ENCODE measurements around the gene PREX1.

Gene PREX1

DNA sequence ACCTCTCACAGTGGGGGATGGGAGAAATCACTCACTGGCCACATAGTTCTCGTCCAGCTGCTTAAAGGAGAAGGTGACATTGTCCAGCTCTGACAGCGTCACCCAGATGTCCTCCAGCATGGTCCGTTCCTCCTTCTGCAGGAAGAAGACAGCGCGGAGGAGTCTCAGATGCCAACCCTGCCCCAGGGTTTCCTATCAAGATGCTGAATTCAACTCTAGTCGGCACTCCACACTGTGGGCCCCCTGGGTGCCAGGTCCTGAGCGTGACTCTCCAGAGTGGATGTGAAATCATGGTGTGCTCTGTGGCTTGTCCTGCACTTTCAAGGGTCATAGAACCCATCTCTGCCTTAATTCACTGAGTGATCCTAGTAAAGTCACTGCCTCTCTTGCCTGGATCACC, 193.2 kb downstream of the PREX1 start:
- DNase-seq (ENCODE audit: low read depth in 2 of 2), result no peak

DNA sequence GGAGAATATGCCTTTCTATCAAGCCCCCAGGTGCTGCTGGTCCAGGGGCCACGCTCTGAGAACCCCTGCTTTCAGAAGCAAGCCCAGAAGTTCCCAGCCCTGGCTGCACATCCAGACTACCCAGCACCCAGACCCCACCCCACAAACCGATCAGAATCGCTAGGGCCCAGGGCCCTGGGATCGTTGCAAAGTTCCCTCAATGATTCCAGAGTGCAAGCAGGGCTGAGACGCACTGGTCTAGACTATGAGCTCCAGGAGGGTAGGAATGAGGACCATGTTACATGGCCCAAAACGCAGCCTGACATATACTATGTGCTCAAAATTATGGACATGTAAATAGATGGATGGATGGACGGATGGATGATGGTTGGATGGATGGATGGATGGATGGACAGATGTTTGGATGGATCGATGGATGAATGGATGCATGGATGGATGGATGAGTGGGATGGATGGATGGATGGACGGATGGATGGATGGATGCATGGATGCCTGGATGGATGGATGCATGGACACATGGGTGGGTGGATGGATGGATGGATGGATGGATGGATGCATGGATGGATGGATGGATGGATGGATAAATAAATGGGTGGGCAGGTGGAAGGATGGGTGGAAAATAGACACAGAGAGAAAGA, 194.1 kb downstream of the PREX1 start:
- no peak for DNase-seq (ENCODE audit: low read depth in 2 of 2)

DNA sequence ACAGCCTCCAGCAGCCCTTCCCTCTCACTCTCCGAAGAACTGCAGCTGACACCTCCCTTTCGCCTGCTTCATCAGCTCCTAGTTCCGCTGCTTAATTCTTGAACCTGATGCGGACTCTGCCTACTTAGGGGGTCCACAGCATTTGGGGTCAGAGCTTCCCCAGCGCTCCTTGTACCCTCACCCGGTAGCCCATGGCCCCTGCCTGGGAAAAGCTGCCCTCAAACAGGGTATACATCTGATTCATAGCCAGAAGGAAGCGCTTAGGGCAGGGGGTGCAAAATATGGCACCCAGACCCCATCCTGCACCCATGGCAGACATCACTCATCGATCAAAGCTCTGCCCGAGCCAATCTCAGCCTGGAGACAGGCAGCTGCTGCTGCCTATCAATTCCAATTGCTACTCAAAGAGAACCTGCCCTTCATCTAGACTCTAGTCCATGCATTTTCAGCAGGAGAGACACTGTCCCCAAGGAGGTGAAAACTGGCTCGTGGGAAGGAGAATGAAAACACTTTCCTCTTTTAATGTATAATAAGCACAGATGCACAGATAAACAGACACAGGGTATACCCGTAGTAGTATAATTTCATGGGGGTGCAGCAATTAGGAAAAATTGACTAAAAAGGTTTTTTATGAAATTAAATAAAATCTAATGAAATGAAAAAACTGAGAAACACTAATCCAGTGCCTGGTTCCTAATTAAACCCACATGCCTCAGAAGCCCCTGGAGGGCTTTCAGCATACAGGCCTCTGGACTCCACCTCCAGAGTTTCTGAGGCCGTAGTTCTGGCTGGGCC, 194.8 kb downstream of the PREX1 start:
- no peak for DNase-seq (ENCODE audit: low read depth in 2 of 2)

DNA sequence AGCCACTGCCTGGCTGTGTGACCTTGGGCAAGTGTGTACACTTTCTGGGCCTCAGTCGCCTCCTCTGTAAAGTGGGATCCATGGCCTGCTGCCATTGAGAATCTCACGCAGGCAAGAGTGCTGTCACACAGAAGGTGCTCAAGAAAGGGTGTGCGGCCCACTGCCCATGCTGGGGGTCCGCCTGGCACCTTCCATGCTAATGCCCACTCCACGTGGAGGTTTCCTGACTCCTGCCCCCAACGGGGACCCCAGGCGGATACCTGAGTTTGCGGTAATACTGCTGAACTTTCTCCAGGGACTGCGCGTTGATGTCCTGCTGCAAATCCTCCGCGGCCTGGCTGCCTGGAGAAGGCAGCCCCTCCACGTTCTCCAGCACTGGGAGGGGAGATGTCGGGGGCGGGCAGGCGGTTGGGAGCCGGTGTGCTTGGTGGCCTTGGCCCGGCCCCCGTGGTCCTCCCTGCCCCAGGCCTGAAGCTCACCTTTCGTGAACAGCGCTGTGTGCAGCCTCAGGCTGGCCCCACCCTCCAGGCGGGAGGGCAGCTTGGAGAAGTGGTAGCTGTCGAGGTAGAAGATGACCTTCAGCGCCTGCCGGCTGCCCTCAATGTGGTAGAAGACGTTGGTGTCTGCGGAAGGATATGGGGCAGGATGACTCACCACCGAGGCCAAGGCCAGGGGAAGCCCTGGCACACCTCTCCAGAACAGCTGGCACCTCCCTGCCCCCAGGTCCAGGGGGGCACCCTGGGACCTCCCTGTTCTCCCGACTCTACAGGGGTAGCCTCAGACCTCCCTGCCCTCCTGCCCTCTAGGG, 195.6 kb downstream of the PREX1 start:
- DNase-seq (ENCODE audit: low read depth in 2 of 2), result no peak

DNA sequence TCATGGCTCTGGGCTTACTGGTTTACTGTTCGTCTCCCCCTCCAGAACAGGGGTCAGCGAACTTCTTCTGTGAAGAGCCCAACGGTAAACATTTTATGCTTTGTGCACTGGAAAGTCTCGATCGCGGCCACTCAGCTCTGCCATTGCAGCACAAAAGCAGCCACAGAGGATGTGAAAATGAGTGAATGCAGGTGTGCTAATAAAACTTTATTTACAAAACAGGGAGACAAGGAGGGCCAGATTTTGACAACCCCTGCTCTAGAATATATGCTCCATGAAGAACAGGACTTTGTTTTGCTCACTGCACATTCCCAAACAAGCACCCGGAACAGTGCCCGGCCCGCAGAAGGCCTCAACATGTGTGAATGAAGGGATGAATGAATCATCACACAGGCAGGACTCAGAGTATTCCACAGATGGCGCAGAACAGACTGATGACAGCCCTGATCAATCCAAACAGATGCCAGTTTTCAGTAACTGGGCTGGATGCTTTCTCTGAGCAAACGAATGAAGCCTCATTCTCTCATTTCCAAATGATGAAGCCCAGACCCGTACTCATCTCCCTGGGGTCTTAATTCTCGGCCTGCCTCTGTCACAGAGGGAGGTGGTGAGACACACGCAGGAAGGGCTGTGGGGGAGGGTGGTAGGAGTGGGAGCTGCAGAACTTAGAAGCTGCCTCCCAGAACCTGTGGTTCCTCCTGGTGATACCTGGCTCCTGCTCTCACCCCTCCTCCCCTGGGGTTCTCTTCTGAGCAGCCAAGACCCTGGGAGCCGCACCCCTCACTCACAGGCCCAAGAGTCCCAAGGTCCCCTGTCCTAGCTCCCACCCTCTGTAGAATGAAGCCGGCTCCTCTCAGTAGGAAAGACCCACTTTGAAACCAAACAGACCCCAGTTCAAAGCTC, 196.4 kb downstream of the PREX1 start:
- DNase-seq (ENCODE audit: low read depth in 2 of 2), result no peak

DNA sequence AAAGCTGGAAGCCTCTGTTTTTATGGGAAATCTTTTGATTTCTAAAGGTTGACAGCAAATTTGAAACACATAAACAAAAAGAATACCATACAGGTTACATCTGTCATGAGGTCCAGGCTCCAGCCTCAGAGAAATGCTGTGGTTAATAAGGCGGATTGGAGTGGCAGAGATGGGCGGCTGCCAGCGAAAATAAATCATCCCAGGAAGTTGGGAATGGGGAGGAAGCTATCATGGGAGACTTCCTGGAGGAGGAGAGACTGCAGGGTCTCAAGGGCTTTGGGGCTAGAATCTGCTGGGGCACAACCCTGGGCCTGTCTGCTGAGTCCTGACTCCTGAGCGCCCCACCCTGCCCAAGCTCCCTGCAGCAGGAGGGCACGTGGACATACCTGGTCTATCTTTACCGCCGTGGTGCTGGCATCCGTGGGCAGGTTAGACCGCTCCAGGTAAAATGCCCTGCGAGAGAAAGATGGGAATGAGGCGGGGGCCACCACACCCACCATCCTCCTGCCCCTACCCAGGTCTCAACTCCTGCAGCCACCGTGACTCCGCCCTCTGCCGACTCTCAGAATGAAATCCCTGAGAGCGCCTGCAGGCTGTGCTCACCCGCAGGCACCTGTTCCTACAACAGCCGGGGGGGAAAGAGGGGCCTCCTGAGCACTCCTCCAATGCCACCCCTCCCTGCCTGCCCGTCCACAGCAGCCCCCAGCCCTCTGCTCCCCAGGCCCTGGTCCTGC, 197.3 kb downstream of the PREX1 start:
- DNase-seq (ENCODE audit: low read depth in 2 of 2), result no peak

DNA sequence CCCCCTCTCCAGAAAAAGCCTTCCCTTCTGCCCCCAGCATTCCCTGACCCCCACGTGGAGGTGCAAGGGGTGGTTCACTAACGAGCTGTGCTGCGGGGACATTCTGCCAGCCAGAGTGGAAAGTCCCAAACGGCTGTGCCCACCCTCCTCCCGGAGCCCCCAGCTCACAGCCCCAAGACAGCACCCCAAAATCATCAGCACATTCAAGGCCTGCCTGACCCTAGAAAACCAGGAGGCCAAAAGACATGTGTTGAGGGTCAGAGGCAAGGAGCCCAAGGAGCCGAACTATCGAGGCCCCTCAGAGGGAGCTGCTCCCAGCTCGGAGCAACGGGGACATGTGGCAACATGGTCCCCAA, 197.9 kb downstream of the PREX1 start:
- DNase-seq (ENCODE audit: low read depth in 2 of 2), result no peak

DNA sequence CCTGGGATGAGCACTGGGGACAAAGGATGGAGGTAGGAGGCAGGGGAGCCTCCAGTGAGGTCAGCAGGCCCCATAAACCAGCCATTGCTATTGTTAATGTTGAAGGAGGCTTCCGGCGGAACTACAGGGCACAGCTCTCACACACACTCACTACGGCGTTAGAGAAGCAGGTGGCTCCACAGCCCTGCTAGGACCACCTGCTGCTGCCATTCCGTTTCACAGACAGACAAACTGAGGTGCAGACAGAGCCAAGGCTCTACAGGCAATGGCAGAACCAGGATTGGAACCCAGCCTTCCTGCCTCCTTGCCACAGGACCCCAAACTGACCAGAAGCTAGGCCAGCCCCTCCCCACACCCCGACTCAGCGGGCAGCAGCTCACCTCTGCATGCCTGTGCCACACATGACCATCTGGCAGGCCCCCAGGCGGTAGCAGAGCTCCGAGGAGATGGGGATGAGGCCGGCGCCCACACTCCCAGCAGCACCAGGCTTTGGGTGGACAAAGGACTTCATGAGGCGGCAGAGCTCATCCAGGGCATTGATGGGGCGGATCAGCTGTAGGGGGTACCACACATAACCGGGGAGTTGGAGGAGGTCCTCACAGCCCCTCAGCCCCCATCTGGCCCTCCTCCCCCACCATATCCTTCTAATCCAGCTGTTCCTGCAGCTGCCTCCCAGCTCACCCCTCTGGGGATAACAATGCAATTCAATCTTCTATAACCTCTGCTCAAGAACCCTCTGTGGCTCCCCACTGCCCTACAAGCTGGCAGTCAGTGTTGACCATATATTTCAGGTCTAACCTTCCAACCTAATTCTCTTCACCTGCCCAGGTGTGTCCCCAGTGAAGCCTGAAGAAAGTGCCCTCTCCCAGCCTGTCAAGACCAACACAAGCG, 198.5 kb downstream of the PREX1 start:
- no peak for DNase-seq (ENCODE audit: low read depth in 2 of 2)

DNA sequence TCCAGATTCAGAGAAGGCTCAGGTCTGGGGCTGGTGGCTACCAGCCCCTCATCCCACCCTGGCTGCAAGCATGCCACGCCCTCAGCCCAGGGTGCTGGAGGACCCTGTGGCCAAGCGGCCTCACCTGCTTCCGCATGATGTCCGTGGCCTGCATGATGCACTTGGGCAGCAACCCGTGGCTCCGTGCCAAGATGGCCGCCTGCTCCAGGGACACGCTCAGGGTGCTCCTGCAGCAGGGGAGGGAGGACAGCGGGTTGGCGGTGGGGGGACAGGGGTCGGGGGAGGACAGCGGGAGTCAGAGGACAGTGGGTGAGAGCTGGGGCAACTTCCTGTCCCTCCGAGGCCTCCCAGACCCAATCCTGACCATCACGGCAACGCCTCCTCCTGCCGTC, 200.1 kb downstream of the PREX1 start:
- DNase-seq (ENCODE audit: low read depth in 2 of 2), result no peak

DNA sequence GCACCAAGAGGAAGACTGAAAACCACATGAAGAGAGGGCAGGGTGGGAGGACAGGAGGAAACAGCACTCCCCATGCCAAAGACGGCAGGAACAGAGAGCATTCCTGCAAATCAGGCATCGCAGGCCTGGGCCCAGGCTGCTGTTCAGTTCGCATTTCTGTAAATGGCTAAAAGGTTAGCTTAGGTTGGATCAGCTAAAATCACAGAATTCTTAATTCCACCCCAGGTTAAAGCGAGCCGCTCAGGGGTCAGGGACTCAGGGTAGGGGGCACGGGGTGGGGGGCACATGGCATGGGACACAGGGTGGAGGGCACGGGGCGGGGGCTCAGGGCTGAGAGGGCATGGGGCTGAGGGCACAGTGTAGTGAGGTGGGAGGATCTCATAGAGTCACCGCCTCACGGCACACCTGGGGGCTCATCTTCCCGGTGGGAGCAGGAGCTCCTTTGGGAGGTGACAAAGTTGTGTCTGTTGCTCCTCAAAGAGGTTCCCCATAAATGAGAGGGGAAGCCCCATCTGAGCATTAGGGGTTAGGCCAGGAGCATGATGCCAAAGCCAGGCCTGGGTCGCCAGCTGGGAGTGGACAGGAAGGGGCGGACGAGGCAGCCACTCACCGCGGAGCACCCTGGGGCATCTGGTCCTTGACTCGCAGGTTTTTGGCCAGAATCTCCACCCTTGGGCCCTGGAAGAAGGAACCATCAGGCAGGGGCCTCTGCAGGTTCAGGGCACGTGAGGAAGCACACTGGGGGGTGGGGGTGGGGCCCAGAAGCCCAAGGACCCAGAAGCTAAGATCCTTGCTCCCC, 200.7 kb downstream of the PREX1 start:
- no peak for DNase-seq (ENCODE audit: low read depth in 2 of 2)

DNA sequence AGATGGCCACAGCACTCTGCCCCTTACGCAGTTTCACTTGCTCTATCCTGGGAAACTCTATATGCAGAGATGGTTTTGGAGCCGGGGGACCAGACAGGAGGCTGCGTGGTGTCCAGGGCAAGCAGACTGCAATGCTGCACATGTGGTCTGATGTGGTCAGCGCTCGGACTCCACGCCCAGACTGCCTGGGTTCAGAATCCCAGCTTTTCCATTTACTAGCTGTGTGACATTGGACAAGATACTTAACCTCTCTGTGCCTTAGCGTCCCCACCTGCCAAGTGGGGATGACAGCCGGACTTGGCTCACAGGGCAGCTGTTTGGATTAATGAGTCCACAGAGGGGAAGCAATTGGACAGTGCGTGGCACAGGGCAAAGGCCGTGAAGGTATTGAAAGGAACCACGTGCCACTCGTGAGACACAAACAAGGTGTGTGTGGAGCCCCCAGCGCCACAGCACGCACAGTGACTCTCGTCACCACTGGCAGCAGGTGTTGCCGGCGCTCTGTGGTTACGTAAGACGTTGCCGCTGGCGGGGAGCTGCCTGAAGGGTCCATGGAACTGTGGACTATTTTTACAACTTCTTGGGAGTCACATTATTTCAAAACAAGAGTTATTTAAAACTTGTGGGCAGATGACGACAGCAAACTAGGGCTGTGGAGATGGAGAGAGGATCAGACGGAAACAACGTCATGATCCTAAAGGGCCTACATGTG, 201.4 kb downstream of the PREX1 start:
- no peak for DNase-seq (ENCODE audit: low read depth in 2 of 2)

DNA sequence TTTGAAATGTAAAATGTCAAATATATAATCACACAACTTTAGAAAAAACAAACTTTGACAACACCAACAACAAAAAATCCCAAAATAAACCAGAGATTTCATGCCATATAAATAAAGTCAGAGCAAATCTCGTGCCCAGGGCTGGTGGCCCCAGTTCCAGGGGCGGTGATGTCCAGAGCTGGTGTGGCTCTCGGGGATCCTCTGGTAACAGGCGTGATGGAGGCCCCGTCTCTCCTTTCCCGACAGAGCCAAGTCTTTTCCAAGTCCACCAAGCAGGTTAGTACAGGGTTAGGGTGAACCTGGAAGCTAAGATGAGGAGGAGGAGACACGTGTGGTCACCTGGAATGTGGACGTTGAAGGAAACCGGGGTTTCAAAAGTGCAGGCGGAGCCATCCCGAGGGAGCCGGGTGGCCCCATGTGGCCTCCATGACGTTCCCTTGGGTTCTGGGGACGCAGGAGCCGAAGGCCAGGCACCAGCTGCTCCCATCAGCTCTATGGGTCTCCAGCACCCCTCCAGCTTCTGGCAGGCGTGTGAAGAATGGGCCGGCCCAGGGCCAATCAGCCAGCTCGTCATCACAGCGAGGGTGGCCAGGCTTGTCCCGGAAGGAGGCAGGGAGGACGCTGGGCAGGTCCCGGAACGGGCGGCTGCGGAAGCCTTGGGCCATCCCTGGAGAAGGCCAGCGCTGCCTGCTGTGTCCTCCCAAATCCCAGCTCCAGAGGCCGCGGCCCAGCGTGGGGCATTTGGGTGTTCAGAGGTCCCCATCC, 202.5 kb downstream of the PREX1 start:
- no peak for DNase-seq (ENCODE audit: low read depth in 2 of 2)

DNA sequence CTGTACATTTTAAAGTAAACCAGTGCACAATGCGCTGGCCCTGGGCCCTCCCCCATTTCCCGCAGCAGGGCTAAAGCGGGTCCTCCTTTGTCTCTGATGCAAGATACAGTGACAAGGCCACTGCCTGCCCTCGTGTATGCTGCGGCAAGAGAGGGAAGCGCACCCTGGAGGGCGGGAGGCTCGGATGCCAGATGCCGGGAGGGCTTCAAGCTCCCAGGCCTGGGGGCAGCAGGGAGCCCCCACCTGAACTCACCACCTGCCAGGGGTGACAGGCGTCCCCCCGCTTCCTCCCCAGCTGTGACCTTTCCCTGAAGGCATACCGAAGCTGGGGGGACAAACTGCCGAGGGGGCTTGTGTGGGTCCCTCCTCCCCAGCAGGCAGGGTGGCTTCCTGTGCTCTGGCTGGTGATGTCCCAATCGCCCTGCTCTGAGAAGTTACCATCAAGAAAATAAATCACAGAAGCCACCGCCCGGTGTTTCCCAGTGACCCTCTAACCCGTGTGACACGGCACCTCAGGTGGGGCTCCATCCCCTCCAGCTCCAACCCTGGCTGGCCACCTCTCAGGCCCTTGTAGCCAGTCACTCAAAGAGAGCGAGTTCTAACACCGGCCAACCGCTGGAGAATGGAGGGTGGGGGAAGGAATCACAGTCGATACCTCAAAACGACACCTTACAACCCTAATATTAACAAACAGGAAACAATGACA, 203.3 kb downstream of the PREX1 start:
- no peak for DNase-seq (ENCODE audit: low read depth in 2 of 2)

DNA sequence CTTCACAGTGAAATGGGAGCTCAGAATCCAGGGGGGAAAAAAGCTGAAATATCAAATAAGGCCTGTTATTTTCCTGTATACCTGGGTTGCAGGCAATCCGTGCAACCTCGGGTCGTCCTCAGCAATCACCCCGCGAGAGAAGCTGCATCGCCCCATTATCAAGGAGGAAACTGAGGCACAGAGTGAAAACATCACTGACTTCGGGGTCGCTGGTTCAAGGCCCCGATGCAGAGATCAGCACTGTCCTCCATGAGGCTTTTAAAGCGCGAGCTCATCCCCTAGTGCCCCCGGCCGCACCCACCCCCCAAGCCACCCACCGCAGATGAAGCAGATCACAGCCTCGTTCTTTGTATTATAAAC, 203.9 kb downstream of the PREX1 start:
- DNase-seq (ENCODE audit: low read depth in 2 of 2), result no peak

DNA sequence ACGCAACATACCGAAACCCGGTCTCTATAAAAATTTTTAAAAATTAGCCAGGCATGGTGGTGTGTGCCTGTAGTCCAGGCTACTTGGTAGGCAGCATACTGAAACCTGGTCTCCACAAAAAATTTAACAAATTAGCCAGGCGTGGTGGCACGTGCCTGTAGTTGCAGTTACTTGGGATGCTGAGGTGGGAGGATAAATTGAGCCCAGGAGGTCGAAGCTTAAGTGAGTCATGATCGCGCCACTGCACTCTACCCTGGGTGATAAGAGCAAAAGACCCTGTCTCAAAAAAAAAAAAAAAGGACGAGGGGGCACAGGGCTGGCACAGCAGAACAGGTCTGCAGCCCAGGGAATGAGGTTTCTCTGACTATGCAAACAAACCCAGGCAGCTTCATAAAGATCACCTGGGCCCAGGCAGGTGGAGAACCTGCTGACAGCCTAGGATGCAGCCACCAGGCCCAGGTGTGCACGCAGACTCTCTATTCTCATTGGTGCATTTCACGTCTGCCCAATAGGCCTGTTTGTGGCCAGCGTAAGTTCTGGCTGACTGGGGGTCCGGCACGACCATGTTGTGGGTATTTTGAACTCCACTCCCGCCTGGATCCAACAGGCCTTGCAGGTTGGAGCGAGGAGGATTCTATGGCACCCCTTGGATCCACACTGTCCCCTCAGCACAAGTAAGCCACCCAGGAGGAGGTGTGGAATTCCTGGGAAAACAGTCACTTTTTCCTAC, 204.5 kb downstream of the PREX1 start:
- no peak for DNase-seq (ENCODE audit: low read depth in 2 of 2)

DNA sequence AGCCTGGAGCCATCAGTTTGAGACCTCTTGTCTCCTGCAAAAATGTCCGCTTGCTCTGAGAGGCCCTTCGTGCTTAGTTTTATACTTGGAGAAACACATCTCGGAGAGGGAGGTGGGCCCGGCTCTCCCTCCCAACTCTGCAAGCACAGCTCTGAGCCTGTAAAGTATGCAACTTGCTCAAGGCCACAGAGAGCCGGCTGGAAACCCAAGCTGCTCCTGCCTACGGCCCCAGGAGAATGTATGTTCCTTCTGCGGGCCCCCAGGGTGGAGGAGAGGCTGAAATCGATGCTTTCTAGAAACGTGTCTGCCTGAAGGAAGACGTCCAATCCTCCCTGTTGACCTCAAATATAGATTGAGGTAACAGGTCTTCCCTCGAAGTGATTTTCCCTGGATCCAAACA, 205.4 kb downstream of the PREX1 start:
- no peak for DNase-seq (ENCODE audit: low read depth in 2 of 2)

Measured in stimulated activated CD8-positive, alpha-beta memory T cell treated with anti-CD3 and anti-CD28 coated beads, Interleukin-2, amount 100 ng/mL, for 48 hours (primary cell).